GM19239 (cell line): Measurements from ENCODE around the gene TMEM94.

Experiments
- DNase-seq: peaks from one replicate; pipeline ENCODE4 v3.0.0; 2011; ENCODE audit warnings: low spot score; ENCODE audit not compliant: insufficient read length
- FAIRE-seq: peaks from 2 replicates; lab custom pipeline; 2011; peaks lifted over from hg19 to GRCh38; lab: Jason Lieb, UNC

The TMEM94 gene

GRCh38 chr17:75490953-75491649, 34.7 kb downstream of the TMEM94 start:
- FAIRE-seq (no peak), DNase-seq (no peak)

GRCh38 chr17:75491680-75492079, 35.2 kb downstream of the TMEM94 start:
- no peak for FAIRE-seq
- no peak for DNase-seq

GRCh38 chr17:75492555-75493168, 36.2 kb downstream of the TMEM94 start:
- no peak for DNase-seq
- FAIRE-seq: no peak

DNA sequence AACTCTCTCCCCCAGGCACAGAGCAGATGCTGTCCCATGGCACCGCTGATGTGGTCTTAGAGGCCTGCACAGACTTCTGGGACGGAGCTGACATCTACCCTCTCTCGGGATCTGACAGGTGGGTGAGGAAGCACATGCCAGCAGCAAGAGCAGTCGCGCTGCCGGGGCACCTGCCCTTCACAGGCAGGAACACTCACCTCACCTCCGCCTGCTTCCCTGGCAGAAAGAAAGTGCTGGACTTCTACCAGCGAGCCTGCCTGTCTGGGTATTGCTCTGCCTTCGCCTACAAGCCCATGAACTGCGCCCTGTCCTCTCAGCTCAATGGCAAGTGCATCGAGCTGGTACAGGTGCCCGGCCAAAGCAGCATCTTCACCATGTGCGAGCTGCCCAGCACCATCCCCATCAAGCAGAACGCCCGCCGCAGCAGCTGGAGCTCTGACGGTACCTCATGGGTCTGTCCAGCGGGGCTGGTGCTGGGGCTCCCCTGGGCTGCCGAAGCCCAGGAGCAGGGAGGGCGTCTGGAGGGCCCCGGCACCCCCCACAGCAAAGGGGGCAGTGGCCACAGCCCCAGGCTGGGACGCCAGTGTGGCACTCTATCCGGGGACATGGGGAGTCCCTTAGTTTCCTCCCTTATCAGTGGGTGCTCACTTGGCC, 37.2 kb downstream of the TMEM94 start:
- FAIRE-seq: no peak
- DNase-seq: no peak

DNA sequence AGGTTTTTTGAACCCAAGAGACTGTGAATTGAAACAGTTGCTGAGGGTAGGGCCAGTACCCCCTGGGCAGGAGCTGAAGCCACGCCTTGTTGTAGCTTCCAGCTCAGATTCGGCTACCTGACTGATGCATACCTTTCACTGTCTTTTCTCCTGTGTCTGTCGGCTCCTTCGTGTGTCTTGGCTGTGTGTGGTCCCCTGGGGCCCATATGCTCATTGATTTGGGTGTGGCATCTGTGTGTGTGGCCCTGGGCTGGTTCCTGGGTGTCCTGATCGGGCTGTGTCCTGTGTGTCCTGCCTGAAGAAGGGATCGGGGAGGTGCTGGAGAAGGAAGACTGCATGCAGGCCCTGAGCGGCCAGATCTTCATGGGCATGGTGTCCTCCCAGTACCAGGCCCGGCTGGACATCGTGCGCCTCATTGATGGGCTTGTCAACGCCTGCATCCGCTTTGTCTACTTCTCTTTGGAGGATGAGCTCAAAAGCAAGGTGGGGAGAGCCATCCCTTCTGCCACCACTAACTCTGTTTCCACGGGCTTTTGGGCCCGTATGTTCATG, 38.0 kb downstream of the TMEM94 start:
- FAIRE-seq (no peak), DNase-seq (no peak)

- no peak for DNase-seq
- no peak for FAIRE-seq
These were observed 39.6 kb downstream of the TMEM94 start for GRCh38 chr17:75496005-75496404.

DNA sequence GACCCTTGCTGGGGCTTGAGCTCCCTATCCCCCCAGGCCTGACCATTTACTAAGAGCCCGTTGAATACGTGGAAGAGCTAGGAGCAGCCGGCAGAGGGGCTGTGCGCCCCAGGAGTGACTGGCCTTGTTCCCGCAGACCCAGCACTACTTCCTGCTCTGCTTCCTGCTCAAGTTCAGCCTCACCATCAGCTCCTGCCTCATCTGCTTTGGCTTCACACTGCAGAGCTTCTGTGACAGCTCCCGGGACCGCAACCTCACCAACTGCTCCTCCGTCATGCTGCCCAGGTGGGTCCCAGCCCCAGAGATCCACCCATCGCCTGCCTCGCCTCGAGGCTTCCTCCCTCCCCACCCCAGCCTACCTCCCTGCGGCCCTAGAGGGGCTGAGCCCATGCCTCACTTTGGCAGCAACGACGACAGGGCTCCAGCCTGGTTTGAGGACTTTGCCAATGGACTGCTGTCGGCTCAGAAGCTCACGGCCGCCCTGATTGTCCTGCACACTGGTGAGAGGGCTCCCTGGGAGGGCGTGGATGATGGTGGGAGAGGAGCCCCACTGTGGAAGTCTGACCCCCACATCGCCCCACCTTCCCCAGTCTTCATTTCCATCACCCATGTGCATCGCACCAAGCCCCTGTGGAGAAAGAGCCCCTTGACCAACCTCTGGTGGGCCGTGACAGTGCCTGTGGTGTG, 41.7 kb downstream of the TMEM94 start:
- FAIRE-seq: no peak
- no peak for DNase-seq

- FAIRE-seq (no peak), DNase-seq (no peak)
These were observed 42.3 kb downstream of the TMEM94 start for GRCh38 chr17:75498726-75499213.

DNA sequence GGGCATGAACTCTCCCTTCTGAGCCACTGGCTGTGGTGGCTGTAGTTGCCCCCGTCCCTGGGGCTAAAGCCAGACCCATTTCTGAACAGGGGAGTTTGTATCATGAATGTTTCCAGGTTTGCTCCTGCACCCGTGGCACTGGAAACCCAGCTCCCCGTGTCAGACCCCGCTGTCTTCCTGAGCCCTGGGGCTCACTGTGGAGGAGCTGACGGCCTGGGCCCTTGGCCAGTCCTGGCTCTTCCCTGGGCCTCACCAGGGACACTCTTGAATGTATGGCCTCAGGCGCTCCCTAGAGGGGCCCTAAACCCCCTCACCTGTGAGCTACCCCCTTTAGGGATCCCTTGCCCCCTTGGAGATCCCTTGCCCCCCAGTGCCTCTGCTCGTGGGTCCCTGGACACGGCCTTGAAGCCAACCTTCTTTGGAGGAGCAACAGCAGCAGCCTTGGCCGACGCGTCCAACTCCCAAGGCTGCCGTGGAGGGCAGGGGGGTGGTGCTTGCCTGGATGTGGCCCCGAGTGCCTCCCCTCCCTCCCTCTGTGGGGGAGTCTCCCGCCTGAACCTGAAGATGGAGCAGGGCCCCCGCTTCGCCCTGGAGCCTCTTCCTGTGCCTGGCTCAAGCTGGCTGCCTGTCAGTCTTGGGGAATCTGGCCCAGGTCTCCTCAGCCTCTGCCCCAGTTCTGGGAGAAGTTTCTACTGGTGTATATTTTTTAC, 43.0 kb downstream of the TMEM94 start:
- FAIRE-seq: no peak
- no peak for DNase-seq

GRCh38 chr17:75500419-75501216, 44.2 kb downstream of the TMEM94 start:
- no peak for FAIRE-seq
- no peak for DNase-seq

GRCh38 chr17:75501378-75502071, 45.1 kb downstream of the TMEM94 start:
- FAIRE-seq (no peak), DNase-seq (no peak)

- no peak for DNase-seq
- FAIRE-seq: no peak
These were observed 45.8 kb downstream of the TMEM94 start for GRCh38 chr17:75502072-75502720.

GRCh38 chr17:75502721-75503329, 46.4 kb downstream of the TMEM94 start:
- no peak for DNase-seq
- FAIRE-seq: no peak

DNA sequence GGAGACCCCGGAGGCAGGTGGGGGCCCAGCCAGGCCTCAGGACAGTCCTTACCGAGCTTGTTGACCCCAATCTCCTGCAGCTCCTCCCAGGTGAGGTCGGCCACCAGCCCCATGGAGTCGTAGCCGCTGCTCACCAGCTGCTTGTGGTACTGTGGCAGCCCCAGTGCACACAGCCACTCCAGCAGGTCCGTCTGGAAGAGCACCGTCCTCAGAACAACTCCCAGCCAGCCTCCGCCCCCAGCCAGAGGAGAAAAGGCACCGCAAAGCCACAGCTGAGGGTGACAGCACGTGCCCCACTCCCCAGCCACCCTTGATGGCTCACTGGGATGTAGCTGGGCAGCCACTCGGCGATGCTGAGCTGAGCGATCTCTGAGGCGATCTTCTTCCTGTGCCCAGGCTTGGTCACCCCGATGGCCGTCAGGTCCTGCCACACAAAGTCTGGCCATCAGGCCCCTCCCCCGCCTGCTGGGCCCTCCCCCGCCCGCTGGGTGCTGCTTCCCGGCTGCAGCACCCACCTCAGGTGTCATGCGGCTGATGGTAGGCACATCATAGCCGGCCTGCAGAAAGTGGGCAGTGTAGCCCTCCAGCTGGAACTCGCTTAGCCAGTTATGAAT, 47.0 kb downstream of the TMEM94 start:
- FAIRE-seq (no peak), DNase-seq (no peak)

- DNase-seq: no peak
These were observed 47.5 kb downstream of the TMEM94 start for GRCh38 chr17:75503976-75504346.

DNA sequence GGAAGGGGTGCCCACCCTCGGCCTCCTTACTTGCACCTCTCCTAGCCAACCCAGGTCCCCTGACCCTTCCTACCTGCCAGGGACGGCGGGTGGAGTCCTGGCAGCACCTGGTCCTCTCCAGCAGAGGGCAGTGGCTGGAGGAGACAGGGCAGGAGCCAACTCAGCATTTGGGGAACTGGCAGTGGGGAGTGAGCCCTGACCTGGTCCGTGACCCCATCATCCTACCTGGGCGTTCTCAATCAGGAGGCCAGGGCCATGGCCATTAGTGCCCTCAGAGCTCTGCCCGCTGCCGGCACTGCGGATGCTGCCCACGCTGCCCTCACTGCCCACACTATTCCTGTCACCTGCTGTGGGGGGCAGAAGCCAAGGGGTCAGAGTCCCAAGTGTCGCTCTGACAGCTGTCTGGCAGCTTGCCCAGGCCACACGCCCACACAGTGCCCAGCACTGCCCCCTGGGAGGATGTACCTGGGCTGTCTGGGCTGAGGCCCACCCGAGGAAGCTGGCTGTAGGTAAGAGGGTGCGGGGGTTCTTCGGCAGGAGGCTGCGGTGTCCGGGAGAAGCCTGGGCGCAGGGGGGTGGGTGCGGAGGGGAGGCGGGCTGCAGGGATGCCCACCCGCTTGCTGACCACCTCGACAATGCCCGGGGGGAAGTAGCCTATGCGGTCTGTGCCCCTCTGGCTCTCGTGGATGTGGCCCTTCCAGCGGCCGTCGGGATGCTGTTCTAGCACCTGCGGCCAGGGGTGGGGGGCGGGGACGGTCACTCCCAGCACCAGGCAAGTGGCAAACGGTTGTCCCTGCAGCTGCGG, 48.1 kb downstream of the TMEM94 start:
- FAIRE-seq: peak; percentile 42
- DNase-seq: peak; percentile 95

More at GRCh38 chr17:75503976-75504346, 47.5 kb downstream of the TMEM94 start:
- no peak for FAIRE-seq

GRCh38 chr17:75505152-75505409, 48.6 kb downstream of the TMEM94 start:
- FAIRE-seq (no peak), DNase-seq (no peak)
